HG02943 (cell line): ENCODE results near the gene ROPN1L.

Source experiments
- ATAC-seq: cut with Tn5 transposase; IDR thresholded peaks from one replicate; pipeline ENCODE4 v1.9.1; 2021; ENCODE audit warnings: mild to moderate bottlenecking, low read depth, moderate library complexity; ENCODE audit not compliant: unreplicated experiment

ROPN1L gene

DNA sequence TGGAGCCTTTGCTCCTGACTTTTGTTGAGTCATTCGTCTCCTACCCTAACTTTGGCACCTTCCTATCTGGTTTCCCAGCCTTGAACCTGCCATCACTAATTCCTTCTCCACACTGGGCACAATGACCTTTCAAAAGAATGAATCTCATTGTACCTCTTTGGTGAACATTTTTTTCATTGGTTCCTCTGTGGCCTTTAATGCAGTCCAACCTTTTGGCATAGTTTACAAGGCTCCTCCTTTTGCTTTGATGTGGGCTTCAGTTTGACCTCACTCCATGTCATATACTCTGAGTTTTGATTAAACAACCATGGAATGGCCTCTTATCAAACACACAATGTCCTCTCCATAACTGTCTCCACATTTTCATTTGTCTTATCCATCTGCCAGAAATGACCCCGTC is 14.5 kb upstream of the ROPN1L start:
- no peak for ATAC-seq

DNA sequence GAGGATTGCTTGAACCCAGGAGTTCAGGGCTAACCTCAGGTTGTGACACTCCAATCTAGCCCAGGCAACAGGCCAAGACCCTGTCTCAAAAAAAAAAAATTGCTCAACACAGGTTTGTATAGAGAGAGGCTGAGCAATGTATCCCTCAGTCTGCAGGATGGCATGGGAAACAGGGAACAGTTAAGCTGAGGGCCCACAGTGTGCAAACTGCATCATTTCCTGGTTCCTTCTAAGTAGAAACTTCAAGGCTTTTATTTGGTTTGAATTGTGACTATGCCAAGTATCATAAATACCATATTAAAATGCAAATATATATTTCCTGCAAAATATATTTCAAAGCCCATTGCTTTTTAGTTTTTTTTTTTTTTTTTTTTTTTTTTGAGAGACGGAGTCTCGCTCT is 13.7 kb upstream of the ROPN1L start:
- no peak for ATAC-seq

DNA sequence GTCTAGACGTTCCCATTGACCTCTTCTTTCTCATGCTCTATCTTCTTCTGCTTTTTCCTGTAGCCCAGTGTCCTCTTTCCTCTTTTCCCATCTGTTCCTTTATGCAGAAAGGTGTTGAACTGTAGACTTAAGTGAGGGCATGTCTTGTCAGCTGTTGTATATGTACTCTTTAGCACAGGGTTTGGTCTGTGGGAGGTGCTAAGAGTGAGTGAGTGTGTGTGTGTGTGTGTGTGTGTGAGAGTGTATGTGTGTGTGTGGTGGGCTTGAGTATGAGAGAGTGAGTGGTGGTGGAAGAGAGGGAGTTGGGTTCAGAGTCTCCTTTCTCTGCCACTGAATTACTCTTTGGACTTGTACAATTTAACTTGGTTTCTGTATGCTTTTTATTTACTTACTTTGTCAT is 10.3 kb upstream of the ROPN1L start:
- ATAC-seq, result no peak

DNA sequence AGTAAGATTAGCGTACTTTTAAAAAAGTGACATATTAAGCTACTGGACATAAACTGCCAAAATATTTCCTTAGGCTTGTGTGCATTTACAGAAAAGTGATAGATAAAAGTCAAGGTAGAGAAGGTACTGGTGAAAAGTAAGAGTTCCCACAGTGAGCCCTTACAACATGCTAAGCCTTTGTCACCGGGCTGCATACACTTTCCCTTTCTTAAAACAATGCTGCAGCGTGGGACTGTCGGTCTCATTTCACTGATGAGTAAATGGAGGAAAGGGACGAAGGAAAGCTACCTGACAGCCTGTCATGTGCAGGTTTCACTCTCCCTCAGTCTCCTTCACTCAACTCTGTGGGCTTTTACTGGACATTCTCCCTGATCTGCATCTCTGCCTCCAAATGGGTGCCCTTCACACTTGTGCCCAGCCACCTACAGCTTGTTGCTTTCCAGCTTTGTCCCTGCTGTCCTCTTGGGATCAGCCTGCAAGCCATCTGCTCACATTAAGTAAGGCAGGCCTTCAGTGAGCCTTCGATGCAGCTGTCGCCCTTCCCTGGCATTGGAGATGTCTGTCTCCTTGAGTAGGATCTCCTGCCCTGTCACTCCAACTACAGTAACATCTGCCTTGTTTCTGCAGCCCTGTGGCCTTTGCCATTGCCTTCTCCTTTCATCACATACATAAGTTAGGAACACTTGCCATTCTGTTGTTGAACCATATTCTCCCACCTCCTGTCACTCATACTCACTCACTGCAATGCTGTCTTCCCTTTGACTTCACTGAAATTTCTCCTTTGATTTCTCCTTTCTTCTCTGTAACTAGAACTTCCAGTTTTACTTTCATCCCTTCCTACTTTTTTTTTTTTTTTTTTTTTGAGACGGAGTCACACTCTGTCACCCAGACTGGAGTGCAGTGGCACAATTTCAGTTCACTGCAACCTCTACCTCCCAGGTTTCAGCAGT is 9.3 kb upstream of the ROPN1L start:
- ATAC-seq, result no peak

DNA sequence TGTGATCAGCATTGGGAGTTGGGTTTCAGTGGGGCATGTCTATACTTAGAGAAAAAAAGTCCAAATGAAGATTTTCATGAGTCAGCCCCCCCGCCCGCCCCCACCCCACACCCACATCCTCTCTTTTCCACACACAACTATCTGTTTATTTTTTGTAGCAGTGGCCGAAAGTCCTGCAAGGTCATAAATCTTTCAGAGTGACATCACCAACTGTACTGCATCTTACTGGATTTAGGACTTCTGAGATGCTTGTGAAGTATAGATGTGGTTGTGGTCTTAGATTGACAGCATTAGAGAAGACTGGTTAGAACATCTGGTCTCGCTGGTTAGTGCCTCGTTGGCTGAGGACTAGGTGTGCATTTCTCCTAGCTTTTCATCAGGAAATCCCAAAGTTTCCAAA is 7.3 kb upstream of the ROPN1L start:
- no peak for ATAC-seq

DNA sequence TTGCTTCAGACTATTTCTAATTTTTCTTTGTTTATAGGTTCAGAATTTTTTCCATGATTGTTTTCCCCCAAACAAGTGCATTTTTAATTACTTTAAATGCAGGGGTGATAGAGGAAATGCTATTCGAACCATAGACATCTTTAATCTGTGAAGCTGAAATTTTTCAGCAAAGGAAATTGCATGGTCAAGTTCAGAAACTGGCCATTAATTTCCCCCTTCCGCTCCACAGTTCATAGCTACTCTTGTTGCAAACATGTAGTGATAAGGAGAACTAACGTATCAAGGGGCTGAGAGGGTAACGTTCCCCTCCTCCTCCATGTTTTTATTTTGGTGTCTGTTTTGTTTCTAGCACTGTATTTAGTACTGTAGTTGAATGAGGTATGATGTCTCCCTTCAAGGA is 3.4 kb upstream of the ROPN1L start:
- no peak for ATAC-seq

DNA sequence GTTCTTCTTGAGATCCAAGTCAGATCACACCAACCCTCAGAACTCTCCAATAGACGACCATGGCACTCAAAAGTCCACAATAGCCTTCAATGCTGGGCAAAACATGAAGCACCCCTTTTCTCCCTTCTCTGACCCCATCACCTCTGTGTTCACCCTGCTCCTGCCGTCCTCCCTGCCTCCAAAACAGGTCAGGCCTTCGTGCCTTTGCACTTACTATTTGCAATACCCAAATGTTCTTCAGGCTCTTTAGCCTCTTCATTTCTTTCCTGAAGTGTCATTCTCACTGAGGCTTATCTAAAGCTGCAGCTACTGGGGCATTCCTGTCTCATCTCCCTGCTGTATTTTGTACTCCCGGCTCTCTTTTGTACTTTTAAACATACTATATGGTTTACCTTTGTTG is 2.0 kb upstream of the ROPN1L start:
- no peak for ATAC-seq

DNA sequence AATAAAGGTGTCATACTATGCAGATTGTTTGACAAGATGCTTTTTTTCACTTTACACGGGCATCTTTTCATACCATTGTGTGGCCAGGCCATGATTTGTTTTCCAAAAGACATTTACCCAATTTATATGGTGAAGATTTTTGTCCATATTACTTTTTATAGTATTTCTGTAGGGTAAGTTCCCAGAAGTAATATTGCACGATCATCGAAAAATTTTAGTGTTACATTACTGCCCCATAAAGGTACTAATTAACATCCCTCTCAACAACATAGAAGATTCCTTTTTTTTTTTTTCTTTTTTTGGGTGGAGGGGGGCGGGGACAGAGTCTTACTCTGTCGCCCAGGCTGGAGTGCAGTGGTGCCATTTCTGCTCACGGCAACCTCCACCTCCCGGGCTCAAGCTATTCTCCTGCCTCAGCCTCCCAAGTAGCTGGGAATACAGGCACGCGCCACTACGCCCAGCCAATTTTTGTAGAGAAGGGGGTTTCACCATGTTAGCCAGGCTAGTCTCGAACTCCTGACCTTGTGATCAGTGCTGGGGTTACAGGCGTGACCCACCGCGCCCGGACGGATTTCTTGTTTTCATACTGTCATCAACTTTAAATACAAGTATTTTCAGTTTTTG is 1.2 kb upstream of the ROPN1L start:
- ATAC-seq, result no peak

DNA sequence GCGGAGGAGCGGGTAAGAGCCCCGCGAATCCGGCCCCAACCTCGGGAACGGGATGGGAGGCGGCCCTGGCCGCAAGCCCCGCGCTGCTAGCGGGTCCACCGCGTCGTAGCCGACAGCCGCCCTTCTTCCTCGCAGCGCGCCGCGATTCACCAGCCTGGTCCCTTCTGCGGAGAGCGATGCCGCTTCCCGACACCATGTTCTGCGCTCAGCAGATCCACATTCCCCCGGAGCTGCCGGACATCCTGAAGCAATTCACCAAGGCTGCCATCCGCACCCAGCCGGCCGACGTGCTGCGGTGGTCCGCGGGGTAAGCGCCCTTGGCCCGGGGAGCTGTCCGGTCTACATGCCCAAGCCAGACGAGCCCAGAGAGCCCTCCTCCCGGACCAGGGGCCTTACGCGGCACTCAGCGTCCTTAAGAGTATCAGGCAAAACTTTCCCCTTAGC is 335 bp downstream of the ROPN1L start:
- peak; percentile 54 for ATAC-seq

DNA sequence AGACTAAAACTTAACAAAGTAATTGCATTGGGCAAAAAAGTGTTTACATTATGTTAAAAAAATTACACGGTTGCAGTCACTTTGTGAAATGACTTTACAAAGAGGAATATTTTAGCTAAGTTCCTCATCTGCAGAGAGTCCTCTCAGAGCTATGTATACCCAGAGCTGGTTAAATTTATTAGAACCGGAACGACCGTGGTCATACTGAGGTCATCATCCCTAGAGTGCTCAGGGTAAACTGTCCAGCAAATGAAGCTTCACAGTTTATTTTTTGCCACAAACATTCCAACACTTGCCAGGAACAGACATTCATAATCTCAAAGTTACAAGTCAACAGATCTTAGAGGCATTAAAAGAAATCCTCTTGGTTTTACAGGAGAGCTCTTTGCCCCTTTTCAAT is 897 bp downstream of the ROPN1L start:
- ATAC-seq, result no peak

DNA sequence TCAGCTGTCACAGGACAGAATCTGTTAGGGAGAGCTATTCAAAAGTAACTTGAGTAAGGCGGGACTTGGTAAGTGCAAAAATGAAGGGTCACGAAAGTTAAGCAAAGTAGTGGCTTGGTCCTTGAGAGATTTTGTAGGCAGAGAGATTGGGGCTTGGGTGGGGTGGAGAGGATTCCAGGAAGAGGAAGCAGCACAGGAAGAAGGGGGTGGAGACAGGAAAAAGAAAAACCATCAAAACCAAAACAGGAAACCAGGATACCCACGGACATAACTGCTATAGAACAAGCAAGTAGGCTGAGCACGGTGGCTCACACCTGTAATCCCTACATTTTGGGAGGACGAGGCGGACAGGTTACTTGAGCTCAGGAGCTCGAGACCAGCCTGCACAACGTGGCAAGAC is 3.7 kb downstream of the ROPN1L start:
- no peak for ATAC-seq

DNA sequence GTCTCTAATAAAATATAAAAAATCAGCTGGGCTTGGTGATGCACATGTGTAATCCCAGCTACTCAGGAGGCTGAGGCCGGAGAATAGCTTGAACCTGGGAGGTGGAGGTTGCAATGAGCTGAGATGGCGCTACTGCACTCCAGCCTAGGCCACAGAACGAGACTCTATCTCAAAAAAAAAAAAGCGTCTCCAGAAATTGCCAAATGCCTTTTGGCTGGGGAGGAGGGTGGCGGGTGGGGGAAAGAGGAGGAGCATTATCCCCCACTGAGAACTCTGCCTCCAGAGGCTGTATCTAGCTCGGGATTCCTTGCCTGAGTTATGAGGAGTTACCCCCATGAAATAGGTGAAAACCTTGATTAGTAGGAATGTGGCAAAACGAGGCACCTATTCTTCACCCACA is 4.8 kb downstream of the ROPN1L start:
- ATAC-seq, result no peak

DNA sequence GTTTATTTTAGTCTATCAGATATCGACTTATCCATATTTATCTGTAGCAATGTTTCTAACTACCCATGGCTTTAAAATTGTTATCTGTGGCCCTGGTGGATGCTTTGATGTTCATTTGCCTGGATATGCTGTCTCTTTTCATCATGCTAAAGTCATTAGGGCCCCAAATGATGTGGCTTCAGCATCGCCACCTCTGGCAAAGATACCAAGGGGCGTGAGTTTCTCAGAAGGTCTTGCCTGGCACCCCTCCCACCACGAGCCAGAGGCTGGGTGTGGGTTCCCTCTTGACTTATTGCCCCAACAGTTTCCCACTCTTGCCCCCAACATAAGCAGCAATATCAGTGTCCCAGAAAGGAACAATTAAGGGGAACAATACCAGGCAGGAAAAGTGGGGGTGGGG is 5.4 kb downstream of the ROPN1L start:
- ATAC-seq, result no peak

DNA sequence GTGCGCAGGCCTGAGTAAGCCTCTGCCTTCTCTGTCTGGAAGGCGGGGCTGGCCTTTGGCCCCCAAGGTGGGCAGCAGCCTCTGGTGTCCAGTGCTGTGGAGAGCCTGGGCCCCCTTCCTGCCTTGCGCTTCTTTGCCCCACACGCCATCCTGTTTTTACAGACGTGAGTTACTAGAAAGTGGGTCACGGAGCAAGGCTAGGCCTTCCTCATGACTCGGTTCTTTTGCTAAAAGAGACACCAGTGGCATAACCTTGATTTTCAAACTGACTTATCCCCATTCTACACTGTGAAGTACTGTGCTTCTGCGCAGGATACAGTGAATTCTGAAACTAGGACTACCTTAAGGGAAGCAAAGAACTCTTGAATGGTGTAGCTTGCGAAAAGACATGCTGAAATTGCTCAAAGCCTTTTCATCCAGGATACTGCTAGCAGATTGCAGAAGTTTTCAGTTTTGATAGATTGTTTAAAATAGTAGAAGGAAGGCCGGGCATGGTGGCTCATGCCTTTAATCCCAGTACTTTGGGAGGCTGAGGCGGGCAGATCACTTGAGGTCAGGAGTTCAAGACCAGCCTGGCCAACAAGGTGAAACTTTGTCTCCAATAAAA is 7.2 kb downstream of the ROPN1L start:
- ATAC-seq, result no peak

DNA sequence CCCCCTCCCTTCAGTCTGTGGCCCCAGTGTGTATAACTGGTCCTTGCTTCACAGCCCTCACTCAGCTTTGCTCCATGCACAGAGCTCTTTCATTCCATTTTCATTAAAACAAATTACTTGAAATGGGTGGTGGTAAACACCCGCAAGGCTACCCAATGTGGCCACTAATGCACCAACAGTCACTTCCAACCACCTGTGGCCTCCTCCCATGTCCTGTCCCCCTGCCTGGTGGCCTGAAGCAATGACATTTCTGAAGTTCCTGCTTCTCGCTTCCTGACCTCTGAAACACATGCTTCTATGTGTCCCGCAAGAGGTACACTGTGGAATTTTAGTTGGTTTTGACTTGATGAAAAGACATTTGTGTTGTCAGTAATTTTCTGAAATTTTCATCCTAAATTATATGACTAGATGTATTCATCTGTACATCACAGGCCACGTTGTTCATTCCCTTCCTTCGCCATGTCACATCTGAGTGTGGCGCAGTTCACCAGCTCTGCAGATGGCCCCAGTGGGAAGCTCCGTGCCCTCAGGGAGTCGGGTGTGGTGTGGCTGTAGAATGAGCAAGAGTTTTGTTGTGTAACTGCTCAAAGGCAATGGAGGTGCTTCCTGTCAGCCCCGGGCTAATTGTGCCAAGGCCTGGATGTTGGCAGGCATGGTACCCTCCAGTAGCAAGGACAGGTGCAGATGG is 9.6 kb downstream of the ROPN1L start:
- ATAC-seq, result no peak

DNA sequence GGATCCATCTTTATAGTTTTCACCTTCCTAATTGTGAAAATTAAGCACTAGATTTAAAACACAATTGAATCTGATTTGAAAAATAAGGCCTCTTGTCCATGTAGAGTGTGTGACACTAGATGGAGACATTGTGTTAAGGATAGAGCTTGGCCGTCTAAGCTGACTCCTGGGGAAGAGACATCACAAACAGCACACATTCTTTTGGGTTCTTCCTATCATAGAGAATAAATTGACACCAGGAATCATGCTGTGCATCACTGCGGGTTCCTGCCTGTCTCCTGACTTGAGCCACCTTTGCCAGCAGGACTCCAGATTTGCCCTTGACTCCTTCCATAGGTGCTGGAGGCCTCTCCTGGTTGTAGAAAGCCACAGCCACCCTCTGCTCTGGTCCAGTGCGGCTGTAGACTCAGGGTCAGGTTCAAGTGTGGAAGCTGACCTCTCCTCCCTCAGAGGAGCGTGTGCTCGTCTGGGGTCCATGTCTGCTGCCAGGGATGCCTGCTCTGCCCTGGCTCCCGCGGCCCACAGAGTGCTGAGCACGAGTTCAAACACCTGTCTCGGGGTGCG is 11.2 kb downstream of the ROPN1L start:
- peak; percentile 71 for ATAC-seq

DNA sequence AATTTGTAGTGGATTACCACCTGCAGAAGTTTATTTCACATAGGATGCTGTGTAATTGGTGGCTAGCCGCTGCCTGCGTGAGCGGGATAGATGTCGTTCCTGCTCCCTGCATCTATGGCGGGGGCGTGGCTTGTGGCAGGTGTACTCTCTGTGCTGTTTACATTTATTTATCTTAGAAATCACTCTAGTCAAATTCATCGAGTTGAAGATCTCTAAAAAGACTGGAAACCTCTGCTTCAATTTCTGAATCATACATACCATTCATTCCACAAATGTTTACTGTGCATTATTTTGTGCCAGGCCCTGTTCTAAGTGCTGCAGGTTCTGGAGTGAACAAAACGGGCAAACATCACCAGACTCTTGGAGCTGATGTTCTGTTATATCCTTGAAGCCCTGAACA is 11.9 kb downstream of the ROPN1L start:
- no peak for ATAC-seq

DNA sequence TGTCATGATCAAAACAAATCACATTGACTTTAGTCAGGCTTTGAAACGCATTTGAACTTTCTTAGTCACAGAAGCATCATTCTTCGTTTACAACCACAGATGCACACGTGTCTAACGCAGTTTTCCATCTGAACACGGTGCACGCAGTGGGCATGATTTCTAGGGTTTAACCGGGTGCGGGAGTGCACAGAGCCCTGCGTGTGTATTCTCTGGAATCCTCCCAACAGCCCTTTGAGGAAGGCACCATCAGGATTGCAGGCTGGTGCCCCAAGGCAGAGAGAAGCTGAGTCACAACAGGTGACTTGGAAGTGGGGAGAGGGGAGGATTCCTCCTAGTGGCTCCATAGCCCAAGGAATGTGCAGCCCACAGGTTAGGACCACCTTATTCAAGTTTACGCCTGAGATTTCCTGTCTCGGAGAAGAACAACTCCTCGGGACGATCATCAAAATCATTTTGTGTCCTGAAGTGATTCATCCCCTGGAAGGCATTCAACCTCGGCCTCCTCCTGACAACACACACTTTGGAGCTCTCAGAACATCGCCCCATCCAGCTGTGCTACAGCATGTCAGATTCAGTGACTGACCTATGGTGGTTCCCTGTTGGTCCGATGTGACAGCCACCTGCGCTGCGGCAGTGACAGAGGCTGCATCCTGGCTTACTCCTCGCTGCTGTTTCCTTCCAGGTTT is 13.1 kb downstream of the ROPN1L start:
- ATAC-seq, result no peak

DNA sequence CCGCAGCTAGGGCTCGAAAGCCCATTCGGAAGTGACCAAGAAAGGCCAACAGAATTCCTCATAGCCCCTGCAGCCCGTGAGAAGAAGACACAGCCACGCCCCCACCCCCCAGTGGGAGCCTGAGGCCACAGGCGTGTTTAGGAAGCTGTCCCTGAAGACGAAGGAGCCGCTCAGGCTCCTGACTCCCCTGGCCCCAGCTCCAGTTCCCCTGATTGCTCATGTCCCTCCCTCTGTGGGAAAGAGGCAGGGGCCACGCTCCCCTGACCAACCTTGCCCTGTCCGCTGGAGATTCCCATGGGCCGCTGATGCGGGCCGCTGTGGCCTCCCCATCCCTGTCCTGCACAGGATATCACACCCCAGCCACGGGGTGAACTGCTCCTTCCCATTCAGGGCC is 13.6 kb downstream of the ROPN1L start:
- ATAC-seq, result no peak
